ENCODE measurements around the gene YIF1A.
"Not testable (repeated sequence)": the region's sequence is repeated elsewhere in the genome, so short reads cannot be mapped to it uniquely, and the experiment has no call there.

The YIF1A gene

GRCh38 chr11:66310803-66311440, 22.0 kb upstream of the YIF1A start:
- DNase-seq, result not testable (repeated sequence)

GRCh38 chr11:66310324-66310723, 21.4 kb upstream of the YIF1A start:
- no peak for DNase-seq

GRCh38 chr11:66309475-66309874, 20.5 kb upstream of the YIF1A start:
- no peak for DNase-seq

DNA sequence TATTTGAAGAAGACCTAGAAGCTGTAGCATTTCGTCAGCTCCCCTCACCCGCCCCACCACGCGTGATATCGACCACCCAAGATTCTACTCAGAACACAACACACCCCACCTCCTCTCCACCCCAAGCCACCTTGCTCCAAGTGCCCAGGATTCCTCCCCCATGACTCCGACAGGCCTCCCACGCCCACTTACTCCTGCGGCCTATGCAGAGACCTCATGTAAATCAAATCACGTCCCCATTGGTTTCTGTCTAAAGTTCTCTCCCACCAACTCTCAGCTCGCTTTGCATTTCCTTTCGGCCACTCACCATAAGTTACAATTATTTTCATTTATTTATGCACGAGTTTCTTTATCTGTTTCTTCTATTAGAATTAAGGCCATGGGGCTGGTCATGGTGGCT, 13.7 kb upstream of the YIF1A start:
- DNase-seq, result no peak

- no peak for DNase-seq
Observed at GRCh38 chr11:66299186-66299585, 10.2 kb upstream of the YIF1A start.

DNA sequence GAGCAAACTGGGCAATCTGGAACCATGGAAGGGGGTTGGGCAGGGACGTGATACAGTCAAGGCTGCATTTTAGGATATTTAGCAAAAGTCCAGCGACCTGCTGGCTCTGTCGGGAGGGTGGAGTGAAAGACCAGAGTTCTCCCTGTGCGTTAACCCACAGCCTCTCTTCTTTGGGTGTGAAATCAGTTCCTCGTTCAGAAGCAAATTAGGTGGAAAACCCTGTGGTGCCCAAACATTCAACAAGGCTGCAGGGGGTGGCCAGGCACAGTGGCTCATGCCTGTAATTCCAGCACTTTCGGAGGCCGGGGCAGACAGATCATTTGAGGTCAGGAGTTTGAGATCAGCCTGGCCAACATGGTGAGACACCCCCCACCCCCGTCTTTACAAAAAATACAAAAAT, 8.7 kb upstream of the YIF1A start:
- no peak for DNase-seq

- no peak for DNase-seq
Observed at GRCh38 chr11:66294626-66295620, 6.0 kb upstream of the YIF1A start.

- DNase-seq, result no peak
Observed at GRCh38 chr11:66293777-66294625, 5.1 kb upstream of the YIF1A start.

DNA sequence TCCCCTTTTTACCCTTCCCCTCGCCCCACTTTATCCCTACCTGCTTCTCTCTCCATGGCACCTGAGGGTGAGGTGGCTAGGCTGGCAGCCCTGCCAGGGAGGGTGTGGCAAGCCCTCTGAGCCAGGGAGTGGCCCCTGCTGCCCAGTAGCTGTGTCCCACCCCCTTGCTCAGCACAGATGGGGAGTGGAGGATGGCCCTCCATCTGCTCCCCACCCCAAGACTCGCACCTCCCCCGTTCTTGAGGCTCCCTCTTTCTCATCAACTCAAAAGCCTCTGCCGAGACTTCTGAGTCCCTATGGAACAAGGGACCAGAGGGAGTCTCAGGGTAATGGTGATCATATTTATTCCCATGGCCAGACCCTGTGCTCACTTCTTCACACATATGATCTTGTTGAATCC, 4.4 kb upstream of the YIF1A start:
- DNase-seq, result no peak

DNA sequence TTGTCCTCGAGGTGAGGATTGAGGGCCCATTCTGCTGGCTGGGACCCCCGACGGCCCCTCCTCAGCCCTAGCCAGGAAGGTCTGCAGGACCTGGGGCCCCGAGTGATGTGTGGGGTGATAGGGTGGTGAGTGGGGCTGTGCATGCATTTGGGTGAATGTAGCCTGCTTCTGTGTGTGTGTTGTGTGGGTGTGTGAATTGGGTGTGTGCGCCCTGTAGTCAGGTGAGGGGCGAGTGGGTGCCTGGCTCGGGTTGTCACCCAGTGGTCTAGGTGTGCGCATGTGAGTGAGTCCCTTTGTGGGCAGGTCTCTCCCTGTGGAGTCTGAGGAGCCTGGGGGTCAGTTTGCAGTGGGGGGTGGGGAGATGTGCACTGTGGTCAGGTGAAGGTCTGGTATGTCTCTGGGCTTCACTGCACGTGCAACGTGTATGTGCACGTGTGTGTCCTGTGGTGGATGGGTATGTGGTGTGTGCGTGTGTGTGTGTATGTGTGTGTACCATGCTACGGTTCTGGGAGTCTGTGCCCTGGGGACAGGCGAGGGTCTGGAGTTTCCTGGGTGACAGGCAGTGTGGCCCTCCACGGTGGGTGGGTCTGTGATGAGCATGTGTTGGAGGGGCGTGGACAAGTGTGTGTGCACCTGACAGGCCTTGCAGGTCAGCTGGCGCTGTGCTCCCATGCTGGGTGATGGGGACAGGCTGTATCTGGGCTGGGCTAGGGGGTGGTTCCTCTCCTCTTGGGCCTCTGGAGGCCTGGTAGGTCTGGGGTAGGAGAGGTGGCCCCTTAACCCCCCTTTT, 3.8 kb upstream of the YIF1A start:
- no peak for DNase-seq

DNA sequence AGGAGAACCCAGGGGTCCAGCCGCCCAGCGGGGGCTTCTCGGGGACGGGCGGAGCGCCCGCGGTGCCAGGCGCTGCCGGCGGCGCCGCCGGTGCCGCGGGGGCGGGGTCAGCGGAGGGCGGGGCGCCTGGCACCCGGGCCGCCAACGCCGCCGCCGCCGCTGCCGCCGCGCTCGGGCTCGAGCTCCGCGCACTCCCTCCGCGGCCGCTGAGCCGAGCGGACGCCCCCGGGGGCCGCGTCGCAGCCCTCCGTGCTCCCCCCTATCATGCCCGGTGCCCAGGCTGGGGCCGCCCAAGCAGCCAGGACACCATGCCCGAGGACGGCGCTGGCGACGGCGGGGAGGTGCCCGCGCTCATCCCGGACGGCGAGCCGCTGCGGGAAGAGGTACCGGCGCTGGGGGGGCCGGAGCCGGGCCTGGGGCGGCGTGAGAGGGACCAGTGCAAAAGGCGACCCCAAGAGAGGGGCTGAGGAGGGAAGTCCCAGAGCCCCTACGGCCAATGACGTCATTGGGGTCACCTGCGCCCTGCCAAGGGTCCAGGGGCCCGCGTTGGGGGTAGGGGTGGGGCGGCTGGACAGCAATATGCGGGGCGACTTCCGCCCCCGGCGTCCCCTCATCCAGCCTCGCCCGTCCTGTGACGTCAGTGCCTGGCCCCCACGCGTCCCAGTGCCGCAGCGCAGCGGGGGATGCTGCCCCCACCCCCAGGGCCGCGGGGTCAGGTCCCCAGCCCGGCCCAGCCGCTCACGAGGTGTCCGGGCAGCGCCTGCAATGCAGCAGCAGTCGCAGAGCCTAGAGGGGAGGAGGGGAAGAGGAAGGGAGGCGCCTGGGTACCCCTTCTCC, 3.0 kb upstream of the YIF1A start, which contains the start of gene TMEM151A:
TSS of gene TMEM151A (plus strand) at position 189 of the 837 bp plus-strand sequence. CDS start at position 309, 120 bp downstream.
- DNase-seq, result peak; percentile 23

GRCh38 chr11:66291303-66291705, 2.4 kb upstream of the YIF1A start:
- DNase-seq, result no peak

GRCh38 chr11:66290330-66290621, 1.3 kb upstream of the YIF1A start:
- no peak for DNase-seq

DNA sequence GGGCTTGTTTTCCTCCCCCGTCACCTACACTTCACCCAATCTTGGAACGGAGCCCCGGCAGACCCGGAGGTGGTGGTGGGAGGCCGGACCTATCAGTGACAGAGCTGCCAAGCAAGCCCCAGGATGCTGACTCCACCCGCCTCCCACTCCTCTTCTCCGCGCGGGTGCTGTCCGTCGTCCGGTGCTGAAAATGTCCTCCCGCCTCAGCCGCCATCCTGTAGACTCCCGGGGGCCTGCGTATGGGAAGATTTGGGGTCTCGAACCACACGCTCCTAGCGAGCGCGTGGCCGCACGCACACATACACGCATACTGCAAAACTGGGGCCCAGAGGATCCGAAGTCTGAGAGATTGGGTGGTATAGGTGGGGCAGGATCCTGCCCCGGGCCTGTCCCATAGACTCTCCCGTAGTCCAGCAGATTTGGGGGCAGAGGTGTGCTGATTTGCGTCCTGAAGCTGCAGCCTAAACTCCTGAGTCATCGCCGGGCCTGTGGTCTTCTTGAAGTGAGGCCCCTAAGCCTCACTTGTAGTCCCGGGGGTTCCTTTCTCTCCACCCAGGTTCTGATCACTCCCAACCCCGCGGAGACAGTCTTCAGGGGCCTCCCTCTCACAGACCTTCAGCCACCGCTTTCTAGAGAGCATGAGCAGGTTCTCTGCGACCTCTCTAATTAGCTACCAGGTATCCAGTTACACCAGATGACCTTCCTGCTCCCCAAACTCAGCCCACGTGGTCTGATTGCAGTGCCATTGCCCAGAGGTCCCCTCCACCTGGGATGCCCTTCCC, 796 bp upstream of the YIF1A start:
- peak; percentile 88 for DNase-seq

GRCh38 chr11:66287889-66288670, 863 bp downstream of the YIF1A start:
- no peak for DNase-seq

GRCh38 chr11:66287211-66287888, 1.6 kb downstream of the YIF1A start:
- no peak for DNase-seq

GRCh38 chr11:66286699-66287098, 2.2 kb downstream of the YIF1A start:
- no peak for DNase-seq

- no peak for DNase-seq
Observed at GRCh38 chr11:66285250-66285947, 3.5 kb downstream of the YIF1A start.
